ENCODE data around the gene USPL1. TPM values are rescaled to one million over a fixed set of nuclear protein-coding genes. Genes with fewer than 3 reads are reported as not detected.
A peak's percentile ranks its signal among the peaks of the same experiment; 100 is the strongest.

The USPL1 gene
- total and polyA plus RNA-seq, 2 of the 13 experiments (the other 11 are each of a cell fraction or from before 2014, with no cell fraction given): 13.7 to 15.9 TPM

DNA sequence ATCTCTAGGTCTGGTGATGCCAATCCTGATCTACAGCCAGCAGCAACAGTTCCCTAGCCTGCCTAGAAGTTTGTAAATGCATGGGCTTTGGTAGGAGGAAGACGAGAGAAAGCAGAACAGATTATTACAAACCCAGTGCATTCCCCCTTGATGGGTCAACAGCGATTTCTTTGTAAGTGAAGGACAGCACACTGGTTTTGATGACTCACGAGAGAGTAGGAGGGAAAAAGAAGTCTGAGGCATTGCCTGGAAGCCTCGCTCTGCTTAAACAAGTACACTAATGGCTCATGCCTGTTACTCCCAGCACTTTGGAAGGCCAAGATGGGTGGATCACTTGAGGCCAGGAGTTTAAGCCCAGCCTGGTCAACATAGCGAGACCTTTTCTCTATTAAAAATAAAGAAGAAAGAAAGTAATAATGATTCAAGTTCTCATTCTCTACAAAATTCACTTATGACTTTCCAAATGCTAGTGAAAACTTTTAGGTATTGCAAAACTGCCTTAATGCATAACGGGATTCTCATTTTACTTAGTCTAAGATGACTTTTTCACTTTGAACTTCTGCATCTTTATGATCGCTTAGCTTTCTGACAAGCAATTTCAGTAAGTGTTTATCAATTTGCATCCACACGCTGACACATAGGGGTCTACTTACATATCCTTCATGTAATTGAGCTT is 47.7 kb upstream of the USPL1 start:
- no peak overlapping the region for H3K27ac ChIP-seq (ENCODE audit: extremely low read length, insufficient read depth, low read length)
- ChIA-PET CTCF (ENCODE audit: low intra/inter-chr PET ratio, low total read pairs) (no interaction called here), POLR2A (no interaction called here)
- in situ Hi-C loops (cut with HindIII; ENCODE audit: extremely low pct_ligation_motif_present, low pct_unique_long_range_greater_than_20kb) (no loop called here), intact Hi-C loops (cut with micrococcal nuclease; ENCODE audit: unreplicated experiment) (loop anchor here (10.0 kb wide), 1 partner anchor 435 kb away; no protein-coding TSS in a partner anchor)
- H3K4me2 ChIP-seq (ENCODE audit: low read depth, low read length): no peak overlapping the region
- ATAC-seq (peak; percentile 66), FAIRE-seq (peak; percentile 49), DNase-seq (ENCODE audit: low spot score) (peak; percentile 52)
- no TSS peak for BruUV-seq (replicated peaks)
- WGBS (ENCODE audit: low lambda C conversion rate): 46% methylated on average over 8 of the region's 8 CpGs
- no peak overlapping the region for H3K4me3 ChIP-seq (replicated peaks in 1 of 3; ENCODE audit: insufficient read depth in 1 of 3, low read depth in 2 of 3, low read length in 3 of 3)
- H3K4me1 ChIP-seq (ENCODE audit: insufficient read depth, low read length): peaks cover 10% of the 10 kb centered on the region; the same call in 1 of the 2 replicates
- H3K9ac ChIP-seq (ENCODE audit: insufficient read depth, low read depth, low read length): no peak overlapping the region
- no peaks in the 10 kb centered on the region for H3K36me3 ChIP-seq (replicated peaks in 1 of 2; ENCODE audit: control insufficient read depth in 1 of 2, insufficient read depth in 2 of 2, low read length in 2 of 2)
- H3K27me3 ChIP-seq (ENCODE audit: control insufficient read depth in 1 of 2, insufficient read depth in 2 of 2, low read length in 2 of 2): no peaks in the 10 kb centered on the region
- H4K20me1 ChIP-seq (ENCODE audit: insufficient read depth, low read length): no peaks in the 10 kb centered on the region
- H2AFZ ChIP-seq (ENCODE audit: low read length): peak overlapping the region; percentile 24
- TF ChIP-seq FOSL2 (CRISPR knock-in tag; IDR thresholded peaks at IDR 0.05): peak; percentile 75
- TF ChIP-seq NFYC (CRISPR knock-in tag; IDR thresholded peaks at IDR 0.05): no peak
- TF ChIP-seq, protein P1, sequence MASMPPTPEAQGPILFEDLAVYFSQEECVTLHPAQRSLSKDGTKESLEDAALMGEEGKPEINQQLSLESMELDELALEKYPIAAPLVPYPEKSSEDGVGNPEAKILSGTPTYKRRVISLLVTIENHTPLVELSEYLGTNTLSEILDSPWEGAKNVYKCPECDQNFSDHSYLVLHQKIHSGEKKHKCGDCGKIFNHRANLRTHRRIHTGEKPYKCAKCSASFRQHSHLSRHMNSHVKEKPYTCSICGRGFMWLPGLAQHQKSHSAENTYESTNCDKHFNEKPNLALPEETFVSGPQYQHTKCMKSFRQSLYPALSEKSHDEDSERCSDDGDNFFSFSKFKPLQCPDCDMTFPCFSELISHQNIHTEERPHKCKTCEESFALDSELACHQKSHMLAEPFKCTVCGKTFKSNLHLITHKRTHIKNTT (CRISPR knock-in tag; IDR thresholded peaks at IDR 0.05): no peak
- TF ChIP-seq ZNF253 (CRISPR knock-in tag; IDR thresholded peaks at IDR 0.05; ENCODE audit: borderline replicate concordance): no peak
- TF ChIP-seq TBX3 (IDR thresholded peaks at IDR 0.05; ENCODE audit: borderline replicate concordance): no peak
- TF ChIP-seq CREB1 (IDR thresholded peaks at IDR 0.05): 0 out of 2 replicates have a peak, but pooled peaks have one; percentile 6
- TF ChIP-seq CREB1 (CRISPR knock-in tag; IDR thresholded peaks at IDR 0.05): no peak
- H3K9me3 ChIP-seq (ENCODE audit: low read length): no peaks in the 10 kb centered on the region
- H3K79me2 ChIP-seq (ENCODE audit: insufficient read depth, low read length): no peaks in the 10 kb centered on the region

DNA sequence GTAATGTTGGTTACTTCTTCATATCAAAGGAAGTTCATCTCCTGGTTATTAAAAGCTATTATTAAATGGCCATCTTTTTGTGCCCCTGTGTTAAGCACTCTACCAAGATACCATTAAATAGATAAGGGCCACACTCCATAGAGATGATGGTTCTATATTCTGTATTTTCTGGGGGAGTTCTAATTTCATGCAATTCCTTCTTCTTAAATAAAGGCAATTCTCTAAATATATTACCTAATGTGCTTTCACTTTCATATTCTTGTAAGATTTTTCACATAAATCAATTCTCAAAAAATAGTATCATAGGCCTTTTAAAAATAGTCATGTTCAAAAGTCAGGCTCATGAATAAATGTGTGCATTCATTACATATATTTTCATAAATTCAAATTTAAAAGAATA is 47.0 kb upstream of the USPL1 start:
- Histone ChIP-seq H3K36me3 (replicated peaks in 1 of 2; ENCODE audit: control insufficient read depth in 1 of 2, insufficient read depth in 2 of 2, low read length in 2 of 2) (no peaks in the 10 kb centered on the region), H3K4me1 (ENCODE audit: insufficient read depth, low read length) (peaks cover 10% of the 10 kb centered on the region; the same call in 1 of the 2 replicates), H3K79me2 (ENCODE audit: insufficient read depth, low read length) (no peaks in the 10 kb centered on the region), H3K4me3 (replicated peaks in 1 of 3; ENCODE audit: insufficient read depth in 1 of 3, low read depth in 2 of 3, low read length in 3 of 3) (no peak overlapping the region), H3K9ac (ENCODE audit: insufficient read depth, low read depth, low read length) (no peak overlapping the region), H3K9me3 (ENCODE audit: low read length) (no peaks in the 10 kb centered on the region), H3K27me3 (ENCODE audit: control insufficient read depth in 1 of 2, insufficient read depth in 2 of 2, low read length in 2 of 2) (no peaks in the 10 kb centered on the region), H4K20me1 (ENCODE audit: insufficient read depth, low read length) (no peaks in the 10 kb centered on the region), H3K27ac (ENCODE audit: extremely low read length, insufficient read depth, low read length) (no peak overlapping the region), H2AFZ (ENCODE audit: low read length) (no peak overlapping the region), H3K4me2 (ENCODE audit: low read depth, low read length) (no peak overlapping the region)
- TF ChIP-seq ZSCAN22 (CRISPR knock-in tag; IDR thresholded peaks at IDR 0.05) (no peak), ZNF263 (CRISPR knock-in tag; IDR thresholded peaks at IDR 0.05) (no peak)
- in situ Hi-C loops (cut with HindIII; ENCODE audit: extremely low pct_ligation_motif_present, low pct_unique_long_range_greater_than_20kb): no loop called here
- ChIA-PET CTCF (ENCODE audit: low intra/inter-chr PET ratio, low total read pairs) (no interaction called here), POLR2A (no interaction called here)
- BruUV-seq (replicated peaks): no TSS peak
- intact Hi-C loops (cut with micrococcal nuclease; ENCODE audit: unreplicated experiment): loop anchor here (10.0 kb wide), 1 partner anchor 436 kb away; no protein-coding TSS in a partner anchor
- FAIRE-seq (no peak), ATAC-seq (no peak), DNase-seq (ENCODE audit: low spot score) (no peak)
